H1 (cell line): Measurements from ENCODE around the gene DDX56. TPM values are rescaled to one million over a fixed set of nuclear protein-coding genes. Genes with fewer than 3 reads are reported as not detected.
A peak's percentile ranks its signal among the peaks of the same experiment; 100 is the strongest.

Experiments used
- CTCF ChIA-PET: fragments of 300-600 bp; sonication (Branson Sonifier 250); formaldehyde crosslinking; loops from one replicate; lab custom pipeline; 2021; ENCODE audit not compliant: partially characterized antibody; lab: Charles Lee
- POLR2A ChIA-PET: fragments of 300-600 bp; sonication (Branson Sonifier 250); formaldehyde crosslinking; loops from one replicate; lab custom pipeline; 2021; ENCODE audit warnings: inconsistent platforms; ENCODE audit not compliant: partially characterized antibody; lab: Charles Lee
- DNase-seq, 2 experiments: peaks; one replicate each; pipeline versions ENCODE4 v3.0.0 to v3.0.0-alpha.2; 2010 to 2022; ENCODE audit warnings: low spot score in 2 of 2, low read depth in 1 of 2, mixed read lengths in 1 of 2
- FAIRE-seq: peaks from 2 replicates; lab custom pipeline; 2011; peaks lifted over from hg19 to GRCh38; lab: Jason Lieb, UNC
- H2AFZ ChIP-seq: 2 replicates; pipeline ENCODE4 v1.8.1; 2012; ENCODE audit warnings: low read length, inconsistent platforms
- H2AK5ac ChIP-seq: 2 replicates; pipeline ENCODE4 v1.6.1; 2013; ENCODE audit warnings: low read depth, low read length
- H2BK120ac ChIP-seq: replicated peaks from 2 replicates; pipeline ENCODE3; 2013; ENCODE audit warnings: low read depth, low read length, inconsistent platforms
- H2BK12ac ChIP-seq: 2 replicates; pipeline ENCODE4 v1.6.1; 2013; ENCODE audit warnings: low read depth, low read length
- H2BK15ac ChIP-seq: 2 replicates; pipeline ENCODE4 v1.6.1; 2013; ENCODE audit warnings: low read length
- H2BK20ac ChIP-seq: 2 replicates; pipeline ENCODE4 v1.6.1; 2013; ENCODE audit warnings: low read length
- H2BK5ac ChIP-seq: 2 replicates; pipeline ENCODE4 v1.6.1; 2013; ENCODE audit warnings: low read depth, low read length
- H3K14ac ChIP-seq: 2 replicates; pipeline ENCODE4 v1.6.1; 2013; ENCODE audit warnings: inconsistent platforms; ENCODE audit not compliant: insufficient read length
- H3K18ac ChIP-seq: 2 replicates; pipeline ENCODE4 v1.6.1; 2013; ENCODE audit warnings: low read length; ENCODE audit errors: extremely low read depth
- H3K23ac ChIP-seq: 2 replicates; pipeline ENCODE4 v1.6.1; 2013; ENCODE audit warnings: inconsistent platforms; ENCODE audit not compliant: insufficient read length
- H3K23me2 ChIP-seq: 2 replicates; pipeline ENCODE4 v1.6.1; 2013; ENCODE audit warnings: low read depth, low read length
- H3K27ac ChIP-seq: 2 replicates; pipeline ENCODE4 v1.6.1; 2011; ENCODE audit warnings: low read depth, low read length, inconsistent platforms
- H3K27me3 ChIP-seq, 4 experiments: replicated peaks in 1 of 4; 1 replicate in 1 of 4; 2 replicates in 3 of 4; pipeline versions ENCODE4 v1.6.1 to v1.8.1; 2011 to 2013; ENCODE audit warnings: low read length in 3 of 4, mild to moderate bottlenecking in 3 of 4, inconsistent platforms in 2 of 4, mixed read lengths in 2 of 4, moderate library complexity in 1 of 4; ENCODE audit not compliant: control insufficient read depth in 3 of 4, insufficient read depth in 3 of 4; ENCODE audit errors: extremely low read depth in 1 of 4
- H3K36me3 ChIP-seq, 4 experiments: 2 replicates each; pipeline versions ENCODE4 v1.6.1 to v1.8.1; 2011 to 2013; ENCODE audit warnings: mild to moderate bottlenecking in 4 of 4, low read length in 3 of 4, moderate library complexity in 2 of 4, control low read depth in 1 of 4, inconsistent platforms in 1 of 4; ENCODE audit not compliant: insufficient read depth in 4 of 4, control insufficient read depth in 2 of 4
- H3K4ac ChIP-seq: replicated peaks from 2 replicates; pipeline ENCODE3; 2013; ENCODE audit warnings: low read length, low read depth, mixed read lengths, inconsistent platforms; ENCODE audit not compliant: insufficient read length
- H3K4me1 ChIP-seq, 4 experiments: replicated peaks in 1 of 4; 1 replicate in 1 of 4; 2 replicates in 3 of 4; pipeline versions ENCODE4 v1.6.1 to v1.8.1; 2011 to 2013; ENCODE audit warnings: low read length in 3 of 4, inconsistent platforms in 2 of 4, mixed read lengths in 1 of 4; ENCODE audit not compliant: insufficient read depth in 4 of 4, control insufficient read depth in 3 of 4
- H3K4me2 ChIP-seq, 2 experiments: 2 replicates each; pipeline versions ENCODE4 v1.6.1 to v1.8.1; 2011 to 2013; ENCODE audit warnings: low read depth in 2 of 2, low read length in 2 of 2, control low read depth in 1 of 2, inconsistent platforms in 1 of 2, mild to moderate bottlenecking in 1 of 2; ENCODE audit not compliant: insufficient read depth in 1 of 2
- H3K4me3 ChIP-seq, 4 experiments: fragments of 200-600, 300-600 bp in 1 of 4; sonication (generic), shearing (Covaris generic), sonication (Bioruptor Twin) in 1 of 4; 2 replicates each; pipeline versions ENCODE4 v1.5.1 to v1.8.1; 2011 to 2016; ENCODE audit warnings: low read length in 4 of 4, low read depth in 3 of 4, control low read depth in 2 of 4, inconsistent platforms in 2 of 4, mild to moderate bottlenecking in 2 of 4, mixed read lengths in 1 of 4, moderate library complexity in 1 of 4; ENCODE audit not compliant: insufficient read depth in 2 of 4; ENCODE audit errors: extremely low read depth in 1 of 4
- H3K56ac ChIP-seq: replicated peaks from 2 replicates; pipeline ENCODE3; 2013; ENCODE audit warnings: low read depth, mild to moderate bottlenecking, mixed read lengths, low read length, inconsistent platforms; ENCODE audit not compliant: insufficient read length
- H3K79me1 ChIP-seq: 2 replicates; pipeline ENCODE4 v1.6.1; 2013; ENCODE audit warnings: low read depth, low read length, control low read depth
- H3K79me2 ChIP-seq, 2 experiments: 2 replicates each; pipeline versions ENCODE4 v1.6.1 to v1.8.1; 2012 to 2013; ENCODE audit warnings: low read length in 2 of 2, mild to moderate bottlenecking in 2 of 2, inconsistent platforms in 1 of 2; ENCODE audit not compliant: insufficient read depth in 2 of 2, control insufficient read depth in 1 of 2
- H3K9ac ChIP-seq, 4 experiments: replicated peaks in 1 of 4; 1 replicate in 1 of 4; 2 replicates in 3 of 4; pipeline versions ENCODE4 v1.6.1 to v1.8.1; 2011 to 2013; ENCODE audit warnings: low read depth in 3 of 4, low read length in 3 of 4, control low read depth in 2 of 4, mild to moderate bottlenecking in 2 of 4, moderate library complexity in 2 of 4, inconsistent platforms in 1 of 4; ENCODE audit errors: extremely low read depth in 1 of 4
- H3K9me3 ChIP-seq, 2 experiments: 2 replicates each; pipeline versions ENCODE4 v1.6.1 to v1.8.1; 2012 to 2013; ENCODE audit warnings: mild to moderate bottlenecking in 2 of 2, moderate library complexity in 2 of 2, control low read depth in 1 of 2, inconsistent platforms in 1 of 2, low read depth in 1 of 2, low read length in 1 of 2, mixed read lengths in 1 of 2; ENCODE audit not compliant: insufficient read depth in 2 of 2
- H4K20me1 ChIP-seq, 2 experiments: replicated peaks in 1 of 2; 2 replicates each; pipeline versions ENCODE3 to v1.8.1; 2011 to 2013; ENCODE audit warnings: inconsistent platforms in 2 of 2, low read length in 2 of 2, mild to moderate bottlenecking in 1 of 2; ENCODE audit not compliant: insufficient read depth in 2 of 2, control insufficient read depth in 1 of 2
- H4K5ac ChIP-seq: 2 replicates; pipeline ENCODE4 v1.6.1; 2013; ENCODE audit warnings: low read length, low read depth, mixed read lengths, inconsistent platforms; ENCODE audit not compliant: insufficient read length
- H4K8ac ChIP-seq: 2 replicates; pipeline ENCODE4 v1.8.0; 2013; ENCODE audit warnings: mild to moderate bottlenecking, moderate library complexity, low read length, inconsistent platforms; ENCODE audit not compliant: insufficient read depth; ENCODE audit errors: extremely low read depth
- H4K91ac ChIP-seq: replicated peaks from 2 replicates; pipeline ENCODE3; 2013; ENCODE audit warnings: low read length, mixed read lengths, inconsistent platforms; ENCODE audit not compliant: insufficient read length
- ATF3 ChIP-seq: IDR thresholded peaks from 2 replicates; pipeline ENCODE4 v1.6.1; 2011; ENCODE audit warnings: low read depth, mild to moderate bottlenecking, low read length; ENCODE audit not compliant: insufficient read depth
- BACH1 ChIP-seq: IDR thresholded peaks from 2 replicates; pipeline ENCODE4 v1.6.1; 2012; ENCODE audit warnings: low read length, improper control_type of control experiment
- BCL11A ChIP-seq, 2 experiments: IDR thresholded peaks; one replicate each; pipeline ENCODE4 v1.6.1; 2011; ENCODE audit warnings: low read depth in 2 of 2, low read length in 2 of 2, mild to moderate bottlenecking in 2 of 2
- CEBPB ChIP-seq: IDR thresholded peaks from 2 replicates; pipeline ENCODE4 v1.6.1; 2012; ENCODE audit warnings: low read depth, low read length
- CHD2 ChIP-seq: IDR thresholded peaks from 2 replicates; pipeline ENCODE4 v1.6.1; 2012; ENCODE audit warnings: low read length, improper control_type of control experiment
- GTF2F1 ChIP-seq: IDR thresholded peaks from 2 replicates; pipeline ENCODE4 v1.6.1; 2012; ENCODE audit warnings: low read depth, low read length, improper control_type of control experiment, borderline replicate concordance
- JUND ChIP-seq: IDR thresholded peaks from 2 replicates; pipeline ENCODE4 v1.6.1; 2011; ENCODE audit warnings: mild to moderate bottlenecking, improper control_type of control experiment, low read length
- PHF8 ChIP-seq: fragments of 200-600 bp; sonication (generic); conservative IDR thresholded peaks from 2 replicates; pipeline ENCODE4 v1.7.1; 2012; ENCODE audit warnings: low read depth, mild to moderate bottlenecking, inconsistent platforms, low read length, moderate library complexity
- RFX5 ChIP-seq: IDR thresholded peaks from 2 replicates; pipeline ENCODE4 v1.6.1; 2011; ENCODE audit warnings: low read depth, low read length, improper control_type of control experiment, borderline replicate concordance
- SIN3A ChIP-seq, 2 experiments: IDR thresholded peaks in 1 of 2; conservative IDR thresholded peaks in 1 of 2; 2 replicates each; pipeline ENCODE4 v1.6.1; 2011 to 2012; ENCODE audit warnings: low read length in 2 of 2, improper control_type of control experiment in 1 of 2, low read depth in 1 of 2, mild to moderate bottlenecking in 1 of 2
- WGBS, 2 experiments: shearing (Covaris generic) in 1 of 2; methylation state at CpG; one replicate each; pipeline versions ENCODE4 v1.1.6 to v1.1.7; 2013 to 2015; ENCODE audit warnings: low lambda C conversion rate in 2 of 2, mixed read lengths in 2 of 2, inconsistent platforms in 1 of 2, low coverage in 1 of 2, missing lambda C conversion rate in 1 of 2; ENCODE audit not compliant: insufficient replicate concordance in 2 of 2, insufficient coverage in 1 of 2, insufficient read length in 1 of 2; ENCODE audit errors: extremely low coverage in 1 of 2, missing lambda C conversion rate in 1 of 2; 5-methylcytosine and 5-hydroxymethylcytosine counted together
- polyA plus RNA-seq, 7 experiments: library from polyadenylated mRNA; depleted of rRNA in 3 of 7; stranded (reverse) in 5 of 7; unstranded in 2 of 7; fragments of >200 nt in 5 of 7; fragments of 200-250 nt in 2 of 7; gene quantifications; 1 replicate in 5 of 7; 2 replicates in 1 of 7; 4 replicates in 1 of 7; pipeline versions ENCODE4 v1.2.1 to v1.2.3, GENCODE V29; 2011 to 2013; ENCODE audit warnings: missing spikeins in 2 of 7, mixed read lengths in 2 of 7
- total RNA-seq: library from RNA; stranded (reverse); fragmentation: NEBNext Ultra II Directional; extraction: Animal tissue kit (Norgen Biotek cat#: 25700); gene quantifications from 2 replicates; pipeline ENCODE4 v1.2.1, GENCODE V29; 2021

Gene DDX56
- total and polyA plus RNA-seq, 2 of the 8 experiments (the other 6 are each of a cell fraction or from before 2014, with no cell fraction given), result 56.9 to 81.6 TPM

- Histone ChIP-seq H2AK5ac (peak within 1 kb of the TSS; percentile 99), H2BK20ac (0 out of 2 replicates have a peak within 1 kb of the TSS, but pooled peaks have one; percentile 43), H3K27me3 (no peaks in the 10 kb centered on the region)
- TF ChIP-seq RFX5 (peak; percentile 13; the same call in 1 of the 2 replicates), CEBPB (no peak), PHF8 (peak; percentile 98), JUND (peak; percentile 74), BACH1 (no peak; the same call in 1 of the 2 replicates), SIN3A (conservative IDR thresholded peaks at IDR 0.05 in 1 of 2, IDR thresholded peaks at IDR 0.05 in 1 of 2; ENCODE audit: low read depth in 1 of 2, low read length in 2 of 2) (peak; percentile 98 to 100), GTF2F1 (peak; percentile 18; the same call in 1 of the 2 replicates), BCL11A (IDR thresholded peaks at IDR 0.05; ENCODE audit: low read depth in 2 of 2, low read length in 2 of 2) (no peak), CHD2 (peak; percentile 82), ATF3 (peak; percentile 80)
Observed at GRCh38 chr7:44606341-44607140, 32.8 kb upstream of the DDX56 start, which contains the start of gene OGDH. OGDH (plus strand) TSS chr7:44606627; CDS start chr7:44624344, 17,717 bp downstream.

More at GRCh38 chr7:44606341-44607140, 32.8 kb upstream of the DDX56 start, which contains the start of gene OGDH:
- Histone ChIP-seq H4K20me1 (peaks cover 0 to 6% of the 10 kb centered on the region in 2 experiments), H3K4me2 (peak within 1 kb of the TSS; percentile 92 to 94), H2BK15ac (peak within 1 kb of the TSS; percentile 100), H4K8ac (peak within 1 kb of the TSS; percentile 98), H3K14ac (peak within 1 kb of the TSS; percentile 44), H3K4me3 (peak within 1 kb of the TSS; percentile 72 to 92 (median 84)), H3K23ac (no peak within 1 kb of the TSS), H3K56ac (peak within 1 kb of the TSS; percentile 84), H3K79me2 (peaks cover 6 to 42% of the 10 kb centered on the region in 2 experiments), H3K4ac (peak within 1 kb of the TSS; percentile 17), H3K27ac (peak within 1 kb of the TSS; percentile 93), H2BK12ac (peak within 1 kb of the TSS; percentile 81), H3K9me3 (no peaks in the 10 kb centered on the region), H3K9ac (peak within 1 kb of the TSS; percentile 85 to 97 (median 91)), H2AFZ (peak within 1 kb of the TSS; percentile 71; the same call in 1 of the 2 replicates), H3K4me1 (peaks cover 0 to 7% (median 1%) of the 10 kb centered on the region in 4 experiments; a peak in 2 of 7 replicates), H3K79me1 (no peaks in the 10 kb centered on the region; the same call in 1 of the 2 replicates), H4K91ac (peak within 1 kb of the TSS; percentile 36), H4K5ac (peak within 1 kb of the TSS; percentile 84), H3K18ac (peak within 1 kb of the TSS; percentile 99), H3K23me2 (peaks cover 7% of the 10 kb centered on the region), H2BK120ac (peak within 1 kb of the TSS; percentile 58), H2BK5ac (peak within 1 kb of the TSS; percentile 95), H3K36me3 (no peaks in the 10 kb centered on the region)
- 2% methylated on average over 59 of the region's 93 CpGs; no CpG with 5 or more reads in 1 of the 2 experiments for WGBS, 2 experiments
- POLR2A ChIA-PET, result interaction anchor here (0.6 to 3.2 kb wide), 22 partner anchors 9 to 242 kb away, joined by 3 to 18 read pairs (median 4); partner anchors contain the start of genes DDX56, H2AZ2, PPIA and TMED4
- CTCF ChIA-PET, result interaction anchor here (1.0 to 1.6 kb wide), 2 partner anchors 30 to 72 kb away, joined by 4 read pairs; no protein-coding TSS in a partner anchor
- no peak for FAIRE-seq
- DNase-seq, result peak; percentile 93 to 100
